HEK293 (cell line): ENCODE measurements around the gene WASL.
A peak's percentile ranks its signal among the peaks of the same experiment; 100 is the strongest.

Experiments
- CTCF ChIA-PET: fragments of 350-600 bp; formaldehyde crosslinking; extraction: SDS; loops from one replicate; lab custom pipeline; 2021; ENCODE audit warnings: antibody characterized with exemption; lab: Yijun Ruan, JAX
- POLR2A ChIA-PET: fragments of 300-600 bp; formaldehyde crosslinking; extraction: SDS; loops from one replicate; lab custom pipeline; 2020; ENCODE audit warnings: antibody characterized with exemption, inconsistent platforms; lab: Yijun Ruan, JAX
- H3K27ac ChIP-seq: fragments of 200-500 bp; sonication (Bioruptor generic); 2 replicates; pipeline ENCODE4 v1.5.1; 2014; ENCODE audit warnings: low read depth, low read length, control low read depth, inconsistent platforms; ENCODE audit errors: extremely low read depth
- H3K36me3 ChIP-seq, 2 experiments: fragments of 200-500 bp in 1 of 2; sonication (Bioruptor generic) in 1 of 2; 1 replicate in 1 of 2; 2 replicates in 1 of 2; pipeline ENCODE4 v1.5.1; 2014 to 2017; ENCODE audit warnings: inconsistent platforms in 2 of 2, low read length in 2 of 2; ENCODE audit not compliant: control insufficient read depth in 2 of 2, insufficient read depth in 1 of 2
- H3K4me1 ChIP-seq: fragments of 200-500 bp; sonication (Bioruptor generic); 2 replicates; pipeline ENCODE4 v1.5.1; 2014; ENCODE audit warnings: mild to moderate bottlenecking, low read length, inconsistent platforms; ENCODE audit not compliant: control insufficient read depth, insufficient read depth
- H3K4me3 ChIP-seq: 2 replicates; pipeline ENCODE4 v1.5.1; 2011; ENCODE audit warnings: low read depth, mild to moderate bottlenecking, control low read depth, low read length, moderate library complexity
- H3K9me3 ChIP-seq: fragments of 200-500 bp; sonication (Bioruptor generic); 2 replicates; pipeline ENCODE4 v1.5.1; 2014; ENCODE audit warnings: low read depth, low read length, inconsistent platforms; ENCODE audit not compliant: control insufficient read depth, insufficient read depth
- KLF9 ChIP-seq: fragments of 450-650 bp; formaldehyde crosslinking; IDR thresholded peaks from 2 replicates; pipeline ENCODE4 v1.5.1; 2016; ENCODE audit warnings: missing biosample characterization, missing genetic modification characterization, low read depth
- PATZ1 ChIP-seq: fragments of 450-650 bp; formaldehyde crosslinking; IDR thresholded peaks from 2 replicates; pipeline ENCODE4 v1.5.1; 2016; ENCODE audit warnings: missing biosample characterization, missing genetic modification characterization
- TRIM28 ChIP-seq: IDR thresholded peaks from 2 replicates; pipeline ENCODE4 v1.6.1; 2011; ENCODE audit warnings: low read length, control low read depth, borderline replicate concordance
- ZBTB1 ChIP-seq: fragments of 450-650 bp; formaldehyde crosslinking; IDR thresholded peaks from 2 replicates; pipeline ENCODE4 v1.5.1; 2016; ENCODE audit warnings: missing biosample characterization, missing genetic modification characterization
- ZFHX2 ChIP-seq: fragments of 450-650 bp; formaldehyde crosslinking; conservative IDR thresholded peaks from 2 replicates; pipeline ENCODE4 v1.5.1; 2016; ENCODE audit warnings: missing biosample characterization, missing genetic modification characterization
- ZNF140 ChIP-seq: fragments of 450-650 bp; formaldehyde crosslinking; IDR thresholded peaks from 2 replicates; pipeline ENCODE4 v1.5.1; 2016; ENCODE audit warnings: missing biosample characterization, missing genetic modification characterization
- ZNF169 ChIP-seq: fragments of 450-650 bp; formaldehyde crosslinking; IDR thresholded peaks from 2 replicates; pipeline ENCODE4 v1.5.1; 2016; ENCODE audit warnings: missing biosample characterization, missing genetic modification characterization
- ZNF202 ChIP-seq: fragments of 450-650 bp; formaldehyde crosslinking; IDR thresholded peaks from 2 replicates; pipeline ENCODE4 v1.5.1; 2016; ENCODE audit warnings: missing biosample characterization, missing genetic modification characterization, borderline replicate concordance
- ZNF341 ChIP-seq: fragments of 450-650 bp; formaldehyde crosslinking; IDR thresholded peaks from 2 replicates; pipeline ENCODE4; 2016; ENCODE audit warnings: low read depth, missing biosample characterization, missing genetic modification characterization
- ZNF521 ChIP-seq: fragments of 450-650 bp; formaldehyde crosslinking; IDR thresholded peaks from 2 replicates; pipeline ENCODE4 v1.5.1; 2017; ENCODE audit warnings: missing biosample characterization, mild to moderate bottlenecking, missing genetic modification characterization
- ZNF548 ChIP-seq: fragments of 450-650 bp; formaldehyde crosslinking; IDR thresholded peaks from 2 replicates; pipeline ENCODE4 v1.5.1; 2016; ENCODE audit warnings: missing biosample characterization, missing genetic modification characterization
- ZNF555 ChIP-seq: fragments of 450-650 bp; formaldehyde crosslinking; conservative IDR thresholded peaks from 2 replicates; pipeline ENCODE4 v1.5.1; 2017; ENCODE audit warnings: missing biosample characterization, mild to moderate bottlenecking, missing genetic modification characterization, inconsistent platforms
- ZNF654 ChIP-seq: fragments of 450-650 bp; formaldehyde crosslinking; IDR thresholded peaks from 2 replicates; pipeline ENCODE4 v1.5.1; 2016; ENCODE audit warnings: low read depth, missing biosample characterization, missing genetic modification characterization
- ZNF76 ChIP-seq: fragments of 450-650 bp; formaldehyde crosslinking; IDR thresholded peaks from 2 replicates; pipeline ENCODE4; 2016; ENCODE audit warnings: low read depth, missing biosample characterization, missing genetic modification characterization, borderline replicate concordance
- ZSCAN4 ChIP-seq: fragments of 450-650 bp; formaldehyde crosslinking; IDR thresholded peaks from 2 replicates; pipeline ENCODE4 v1.5.1; 2017; ENCODE audit warnings: missing biosample characterization, missing genetic modification characterization
- TF ChIP-seq, protein P1 (sequence below): fragments of 450-650 bp; formaldehyde crosslinking; IDR thresholded peaks from 2 replicates; pipeline ENCODE4 v1.5.1; 2016; ENCODE audit warnings: missing biosample characterization, missing genetic modification characterization
- TF ChIP-seq, protein P2 (sequence below): fragments of 450-650 bp; IDR thresholded peaks from 2 replicates; pipeline ENCODE4 v1.5.1; 2018; ENCODE audit warnings: missing biosample characterization, missing genetic modification characterization

WASL gene

GRCh38 chr7:123662293-123662692 is 86.5 kb downstream of the WASL start:
- no peak overlapping the region for H3K27ac ChIP-seq
- H3K36me3 ChIP-seq = no peaks in the 10 kb centered on the region
- no peaks in the 10 kb centered on the region for H3K4me1 ChIP-seq
- POLR2A ChIA-PET = no interaction called here
- CTCF ChIA-PET = interaction anchor here (0.7 kb wide), 1 partner anchor 1795 kb away, joined by 3 read pairs; no protein-coding TSS in a partner anchor
- H3K9me3 ChIP-seq = no peaks in the 10 kb centered on the region
- TF ChIP-seq TRIM28 (no peak), ZNF202 (tag by site-specific recombination) (no peak), ZNF76 (tag by site-specific recombination) (no peak), ZNF521 (tag by site-specific recombination) (no peak), ZNF169 (tag by site-specific recombination) (no peak), ZFHX2 (tag by site-specific recombination) (no peak), ZNF555 (tag by site-specific recombination) (no peak), KLF9 (tag by site-specific recombination) (no peak), ZNF140 (tag by site-specific recombination) (no peak)
- TF ChIP-seq, protein P1, sequence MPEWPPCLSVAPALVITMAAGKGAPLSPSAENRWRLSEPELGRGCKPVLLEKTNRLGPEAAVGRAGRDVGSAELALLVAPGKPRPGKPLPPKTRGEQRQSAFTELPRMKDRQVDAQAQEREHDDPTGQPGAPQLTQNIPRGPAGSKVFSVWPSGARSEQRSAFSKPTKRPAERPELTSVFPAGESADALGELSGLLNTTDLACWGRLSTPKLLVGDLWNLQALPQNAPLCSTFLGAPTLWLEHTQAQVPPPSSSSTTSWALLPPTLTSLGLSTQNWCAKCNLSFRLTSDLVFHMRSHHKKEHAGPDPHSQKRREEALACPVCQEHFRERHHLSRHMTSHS (tag by site-specific recombination) = no peak
- no peak overlapping the region for H3K4me3 ChIP-seq

GRCh38 chr7:123661765-123662164 is 87.0 kb downstream of the WASL start:
- POLR2A ChIA-PET = interaction anchor here (1.1 kb wide), 1 partner anchor 17 kb away, joined by 4 read pairs; no protein-coding TSS in a partner anchor
- TF ChIP-seq PATZ1 = no peak
- TF ChIP-seq, protein P2, sequence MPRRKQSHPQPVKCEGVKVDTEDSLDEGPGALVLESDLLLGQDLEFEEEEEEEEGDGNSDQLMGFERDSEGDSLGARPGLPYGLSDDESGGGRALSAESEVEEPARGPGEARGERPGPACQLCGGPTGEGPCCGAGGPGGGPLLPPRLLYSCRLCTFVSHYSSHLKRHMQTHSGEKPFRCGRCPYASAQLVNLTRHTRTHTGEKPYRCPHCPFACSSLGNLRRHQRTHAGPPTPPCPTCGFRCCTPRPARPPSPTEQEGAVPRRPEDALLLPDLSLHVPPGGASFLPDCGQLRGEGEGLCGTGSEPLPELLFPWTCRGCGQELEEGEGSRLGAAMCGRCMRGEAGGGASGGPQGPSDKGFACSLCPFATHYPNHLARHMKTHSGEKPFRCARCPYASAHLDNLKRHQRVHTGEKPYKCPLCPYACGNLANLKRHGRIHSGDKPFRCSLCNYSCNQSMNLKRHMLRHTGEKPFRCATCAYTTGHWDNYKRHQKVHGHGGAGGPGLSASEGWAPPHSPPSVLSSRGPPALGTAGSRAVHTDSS (tag by site-specific recombination) = peak; percentile 70
- H3K27ac ChIP-seq = no peak overlapping the region
- no peak overlapping the region for H3K4me3 ChIP-seq
- H3K9me3 ChIP-seq = no peaks in the 10 kb centered on the region
- no peaks in the 10 kb centered on the region for H3K4me1 ChIP-seq
- H3K36me3 ChIP-seq = no peaks in the 10 kb centered on the region
- CTCF ChIA-PET = no interaction called here

DNA sequence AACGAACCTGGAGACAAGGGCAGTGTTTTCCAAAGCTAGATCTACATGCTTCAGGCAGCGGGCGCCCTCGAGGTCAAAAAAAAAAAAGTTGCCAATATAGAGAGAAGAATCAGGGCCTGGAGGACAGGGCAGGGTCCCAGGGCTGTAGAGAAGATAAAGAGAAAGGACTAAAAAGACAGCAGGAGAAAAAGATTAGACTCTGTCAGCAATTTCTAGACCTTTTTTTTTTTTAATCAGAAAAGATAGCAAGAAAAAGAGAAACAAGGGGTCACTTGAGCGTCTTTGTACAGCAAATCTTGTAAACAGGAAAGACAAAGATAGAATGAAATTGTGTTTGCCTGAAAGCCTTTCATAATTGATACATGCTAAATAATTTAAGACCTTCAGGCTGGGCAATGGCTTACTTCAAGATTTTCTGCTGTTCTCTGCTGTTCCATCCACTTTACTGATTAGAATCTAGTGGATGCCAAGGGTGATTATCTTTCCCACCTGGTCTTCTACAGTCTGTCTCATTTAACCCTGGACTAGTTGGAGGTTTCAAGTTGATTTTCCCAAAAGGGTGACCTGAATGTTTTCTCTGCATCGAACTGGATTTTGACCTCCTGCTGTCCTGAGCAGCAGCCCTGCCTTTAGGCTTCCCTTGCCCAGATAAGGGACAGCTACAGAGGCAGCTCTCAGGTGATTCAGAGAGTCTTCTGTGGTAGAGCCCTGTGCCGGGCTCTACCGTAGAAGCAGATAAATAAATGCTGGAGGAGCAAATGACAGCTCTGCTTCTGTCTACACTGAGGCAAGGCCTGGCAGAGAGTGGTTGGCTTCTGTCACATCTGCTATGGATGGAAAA is 88.1 kb downstream of the WASL start:
- Histone ChIP-seq H3K4me1 (no peaks in the 10 kb centered on the region), H3K27ac (no peak overlapping the region), H3K36me3 (no peaks in the 10 kb centered on the region), H3K9me3 (no peaks in the 10 kb centered on the region), H3K4me3 (no peak overlapping the region)
- CTCF ChIA-PET = interaction anchor here (0.7 kb wide), 1 partner anchor 763 kb away, joined by 4 read pairs; no protein-coding TSS in a partner anchor
- POLR2A ChIA-PET = interaction anchor here (1.1 kb wide), 1 partner anchor 16 kb away, joined by 4 read pairs; no protein-coding TSS in a partner anchor
- TF ChIP-seq ZNF341 (tag by site-specific recombination) = peak; percentile 53; the same call in 1 of the 2 replicates
- TF ChIP-seq ZNF654 (tag by site-specific recombination) = no peak
- TF ChIP-seq ZNF548 (tag by site-specific recombination) = no peak
- TF ChIP-seq ZSCAN4 (tag by site-specific recombination) = no peak
- TF ChIP-seq ZBTB1 (tag by site-specific recombination) = no peak
